ENCODE measurements around the gene PLD4.
"Not testable (repeated sequence)": the region's sequence is repeated elsewhere in the genome, so short reads cannot be mapped to it uniquely, and the experiment has no call there.

Gene PLD4

DNA sequence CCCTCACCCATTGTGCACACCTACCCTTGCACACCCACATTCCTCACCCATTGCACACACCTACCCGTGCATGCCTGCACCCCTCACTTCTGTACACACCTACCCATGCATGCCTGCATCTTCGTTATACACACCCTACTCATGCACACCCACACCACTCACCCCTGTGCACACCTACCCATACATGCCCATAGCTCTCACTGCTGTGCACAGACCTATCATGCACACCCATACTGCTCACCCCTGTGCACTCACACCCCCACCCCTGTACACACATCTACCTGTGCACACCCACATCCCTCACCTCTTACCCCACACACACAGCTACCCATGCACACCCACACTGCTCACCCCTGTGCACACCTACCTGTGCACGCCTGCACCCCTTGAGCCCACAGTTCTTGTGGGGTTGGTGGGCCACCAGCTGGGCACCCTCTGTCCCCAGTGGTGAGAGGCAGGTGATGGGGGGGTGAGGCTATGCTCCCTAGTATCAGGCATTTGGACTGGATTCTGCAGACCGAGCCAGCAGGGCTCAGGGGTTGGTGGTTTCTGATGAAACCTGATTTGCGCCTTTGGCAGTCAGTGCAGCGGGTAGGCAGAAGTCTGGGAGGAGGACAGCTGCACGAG lies 44.0 kb upstream of the PLD4 start:
- WGBS, 2 experiments (ENCODE audit: insufficient coverage in 2 of 2), result 87 to 91% methylated on average over 6 of the region's 7 CpGs
- Histone ChIP-seq H3K36me3 (ENCODE audit: control insufficient read depth, insufficient read depth, low read length) (peaks cover 27% of the 10 kb centered on the region), H3K27ac (ENCODE audit: low read depth, low read length, severe bottlenecking) (no peak overlapping the region), H3K4me3 (ENCODE audit: extremely low read depth, insufficient read depth, low read length, poor library complexity, severe bottlenecking) (no peak overlapping the region), H3K4me1 (ENCODE audit: control insufficient read depth, insufficient read depth, low read length, poor library complexity, severe bottlenecking) (no peaks in the 10 kb centered on the region), H3K9me3 (ENCODE audit: control insufficient read depth, low read length) (no peaks in the 10 kb centered on the region)

DNA sequence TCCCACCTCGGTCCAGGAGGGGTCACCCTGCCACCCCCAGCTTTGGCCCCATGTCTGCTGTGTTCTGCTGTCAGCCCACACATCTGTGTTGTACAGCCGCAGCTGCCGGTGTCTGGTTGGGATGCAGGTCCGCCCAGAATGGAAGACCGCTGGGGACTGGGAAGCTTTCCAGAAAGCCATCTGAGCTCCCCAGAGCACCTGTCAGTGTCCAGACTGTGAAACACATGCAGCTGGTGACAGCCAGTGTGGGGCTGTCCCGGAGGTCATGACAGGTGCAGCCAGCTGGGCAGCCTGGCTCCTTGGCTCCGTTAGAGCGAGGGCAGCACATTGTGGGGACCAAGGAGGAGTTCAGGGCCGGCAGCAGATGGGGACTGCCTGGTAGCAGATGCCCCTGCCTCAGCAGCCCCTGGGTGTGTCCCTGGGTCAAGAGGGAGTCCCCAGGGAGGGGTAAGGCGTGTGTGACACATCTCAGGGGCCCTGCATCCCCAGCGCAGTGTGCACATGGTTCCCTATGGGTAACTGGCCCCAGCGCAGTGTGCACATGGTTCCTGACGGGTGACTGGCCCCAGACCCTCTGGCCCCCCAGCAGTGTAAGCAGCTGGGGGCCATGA lies 43.2 kb upstream of the PLD4 start:
- Histone ChIP-seq H3K9me3 (ENCODE audit: control insufficient read depth, low read length) (no peaks in the 10 kb centered on the region), H3K4me1 (ENCODE audit: control insufficient read depth, insufficient read depth, low read length, poor library complexity, severe bottlenecking) (no peaks in the 10 kb centered on the region), H3K4me3 (ENCODE audit: extremely low read depth, insufficient read depth, low read length, poor library complexity, severe bottlenecking) (no peak overlapping the region), H3K27ac (ENCODE audit: low read depth, low read length, severe bottlenecking) (no peak overlapping the region), H3K36me3 (ENCODE audit: control insufficient read depth, insufficient read depth, low read length) (peaks cover 31% of the 10 kb centered on the region)
- WGBS, 2 experiments (ENCODE audit: insufficient coverage in 2 of 2), result 87 to 90% methylated on average over 13 of the region's 13 CpGs

DNA sequence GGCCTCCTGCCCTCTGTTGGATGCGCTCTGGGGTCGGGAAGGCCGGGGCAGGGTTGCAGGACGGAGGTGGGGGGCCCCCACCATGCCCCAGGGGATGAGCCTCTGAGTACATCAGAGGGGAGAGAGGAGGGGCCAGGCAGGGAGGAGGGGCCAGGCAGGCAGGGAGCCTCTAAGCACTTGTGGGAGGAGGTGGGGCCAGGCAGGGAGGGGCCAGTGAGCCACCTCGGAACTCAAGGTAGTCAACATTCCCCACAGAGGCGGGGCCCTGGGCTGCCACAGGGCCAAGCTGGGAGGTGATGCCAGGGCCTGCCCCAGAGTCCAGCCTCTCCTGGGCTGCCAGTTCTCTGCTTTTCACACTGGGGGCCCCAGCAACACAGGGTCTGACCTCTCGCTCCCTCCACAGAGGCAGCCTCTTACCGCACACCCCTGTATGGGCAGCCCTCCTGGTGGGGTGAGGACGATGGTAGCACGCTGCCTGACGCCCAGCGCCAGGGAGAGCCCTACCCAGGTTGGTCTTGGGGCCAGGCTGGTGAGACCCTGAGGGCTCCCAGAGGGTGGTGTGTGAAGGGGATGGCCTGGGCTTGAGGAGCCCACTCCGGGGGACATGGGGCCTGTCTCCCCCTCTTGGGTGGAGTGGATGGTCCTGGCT lies 42.2 kb upstream of the PLD4 start:
- 66 to 74% methylated on average over 8 to 12 of the region's 13 CpGs for WGBS, 2 experiments (ENCODE audit: insufficient coverage in 2 of 2)
- Histone ChIP-seq H3K4me3 (ENCODE audit: extremely low read depth, insufficient read depth, low read length, poor library complexity, severe bottlenecking) (no peak overlapping the region), H3K4me1 (ENCODE audit: control insufficient read depth, insufficient read depth, low read length, poor library complexity, severe bottlenecking) (no peaks in the 10 kb centered on the region), H3K36me3 (ENCODE audit: control insufficient read depth, insufficient read depth, low read length) (peaks cover 39% of the 10 kb centered on the region), H3K9me3 (ENCODE audit: control insufficient read depth, low read length) (no peaks in the 10 kb centered on the region), H3K27ac (ENCODE audit: low read depth, low read length, severe bottlenecking) (no peak overlapping the region)

DNA sequence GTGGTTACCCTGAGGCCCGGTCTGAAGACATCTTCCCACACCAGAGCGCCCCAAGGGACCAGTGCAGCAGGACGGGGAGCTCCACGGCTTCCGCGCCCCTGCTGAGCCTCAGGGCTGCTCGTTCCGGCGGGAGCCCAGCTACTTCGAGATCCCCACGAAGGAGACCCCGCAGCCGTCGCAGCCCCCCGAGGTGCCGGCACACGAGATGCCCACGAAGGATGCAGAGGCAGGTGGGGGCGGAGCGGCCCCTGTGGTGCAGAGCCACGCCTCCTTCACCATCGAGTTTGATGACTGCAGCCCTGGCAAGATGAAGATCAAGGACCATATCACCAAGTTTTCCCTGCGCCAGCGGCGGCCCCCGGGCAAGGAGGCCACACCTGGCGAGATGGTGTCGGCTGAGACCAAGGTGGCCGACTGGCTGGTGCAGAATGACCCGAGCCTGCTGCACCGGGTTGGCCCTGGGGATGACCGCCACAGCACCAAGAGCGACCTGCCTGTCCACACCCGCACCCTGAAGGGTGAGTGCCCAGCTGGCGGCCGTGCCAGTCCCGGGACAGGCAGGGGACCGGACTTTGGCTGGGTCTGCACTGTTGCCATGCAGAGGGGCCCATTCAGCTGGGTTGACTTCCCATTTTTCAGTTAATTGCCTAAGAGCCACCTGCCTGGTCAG lies 41.6 kb upstream of the PLD4 start:
- H3K4me1 ChIP-seq (ENCODE audit: control insufficient read depth, insufficient read depth, low read length, poor library complexity, severe bottlenecking), result no peaks in the 10 kb centered on the region
- H3K36me3 ChIP-seq (ENCODE audit: control insufficient read depth, insufficient read depth, low read length), result peaks cover 43% of the 10 kb centered on the region
- H3K27ac ChIP-seq (ENCODE audit: low read depth, low read length, severe bottlenecking), result no peak overlapping the region
- WGBS, 2 experiments (ENCODE audit: insufficient coverage in 2 of 2), result 90 to 91% methylated on average over 36 to 38 of the region's 38 CpGs
- no peaks in the 10 kb centered on the region for H3K9me3 ChIP-seq (ENCODE audit: control insufficient read depth, low read length)
- no peak overlapping the region for H3K4me3 ChIP-seq (ENCODE audit: extremely low read depth, insufficient read depth, low read length, poor library complexity, severe bottlenecking)

DNA sequence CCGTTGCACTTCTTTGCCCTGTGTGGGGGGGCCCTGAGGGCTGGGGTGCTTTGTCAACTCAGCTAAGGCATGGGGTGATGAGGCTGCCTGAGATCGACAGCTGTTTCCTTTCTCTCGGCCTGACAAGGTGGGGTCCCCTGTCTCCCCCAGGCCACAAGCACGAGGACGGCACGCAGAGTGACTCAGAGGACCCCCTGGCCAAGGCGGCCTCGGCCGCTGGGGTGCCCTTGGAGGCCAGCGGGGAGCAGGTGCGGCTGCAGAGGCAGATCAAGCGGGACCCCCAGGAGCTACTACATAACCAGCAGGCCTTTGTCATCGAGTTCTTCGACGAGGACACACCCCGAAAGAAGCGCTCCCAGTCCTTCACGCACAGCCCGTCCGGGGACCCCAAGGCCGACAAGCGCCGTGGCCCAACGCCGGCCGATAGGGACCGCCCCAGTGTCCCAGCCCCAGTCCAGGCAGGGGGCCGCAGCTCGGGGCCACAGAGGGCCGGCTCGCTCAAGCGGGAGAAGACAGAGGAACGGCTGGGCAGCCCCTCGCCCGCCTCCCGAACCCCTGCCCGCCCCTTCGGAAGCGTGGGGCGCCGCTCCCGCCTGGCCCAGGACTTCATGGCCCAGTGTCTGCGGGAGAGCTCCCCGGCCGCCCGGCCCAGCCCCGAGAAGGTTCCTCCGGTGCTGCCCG lies 40.9 kb upstream of the PLD4 start:
- H3K36me3 ChIP-seq (ENCODE audit: control insufficient read depth, insufficient read depth, low read length), result peaks cover 44% of the 10 kb centered on the region
- H3K27ac ChIP-seq (ENCODE audit: low read depth, low read length, severe bottlenecking), result no peak overlapping the region
- WGBS, 2 experiments (ENCODE audit: insufficient coverage in 2 of 2), result 91 to 96% methylated on average over 38 to 48 of the region's 49 CpGs
- no peaks in the 10 kb centered on the region for H3K4me1 ChIP-seq (ENCODE audit: control insufficient read depth, insufficient read depth, low read length, poor library complexity, severe bottlenecking)
- H3K9me3 ChIP-seq (ENCODE audit: control insufficient read depth, low read length), result no peaks in the 10 kb centered on the region
- no peak overlapping the region for H3K4me3 ChIP-seq (ENCODE audit: extremely low read depth, insufficient read depth, low read length, poor library complexity, severe bottlenecking)

DNA sequence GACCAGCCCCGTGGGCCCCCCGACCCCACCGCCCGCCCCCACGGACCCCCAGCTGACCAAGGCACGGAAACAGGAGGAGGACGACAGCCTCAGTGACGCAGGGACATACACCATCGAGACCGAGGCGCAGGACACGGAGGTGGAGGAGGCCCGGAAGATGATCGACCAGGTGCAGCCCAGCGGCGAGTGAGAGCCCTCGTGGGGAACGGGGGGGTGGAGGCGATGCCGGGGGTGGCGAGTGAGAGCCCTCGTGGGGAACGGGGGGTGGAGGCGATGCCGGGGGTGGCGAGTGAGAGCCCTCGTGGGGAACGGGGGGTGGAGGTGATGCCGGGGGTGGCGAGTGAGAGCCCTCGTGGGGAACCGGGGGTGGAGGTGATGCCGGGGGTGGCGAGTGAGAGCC lies 40.3 kb upstream of the PLD4 start:
- not testable (repeated sequence) for H3K4me1 ChIP-seq (ENCODE audit: control insufficient read depth, insufficient read depth, low read length, poor library complexity, severe bottlenecking); H3K9me3 ChIP-seq (ENCODE audit: control insufficient read depth, low read length); H3K4me3 ChIP-seq (ENCODE audit: extremely low read depth, insufficient read depth, low read length, poor library complexity, severe bottlenecking); H3K27ac ChIP-seq (ENCODE audit: low read depth, low read length, severe bottlenecking)
- 96 to 100% methylated on average over 1 to 16 of the region's 34 CpGs for WGBS, 2 experiments (ENCODE audit: insufficient coverage in 2 of 2)
- peaks cover 44% of the 10 kb centered on the region for H3K36me3 ChIP-seq (ENCODE audit: control insufficient read depth, insufficient read depth, low read length)

DNA sequence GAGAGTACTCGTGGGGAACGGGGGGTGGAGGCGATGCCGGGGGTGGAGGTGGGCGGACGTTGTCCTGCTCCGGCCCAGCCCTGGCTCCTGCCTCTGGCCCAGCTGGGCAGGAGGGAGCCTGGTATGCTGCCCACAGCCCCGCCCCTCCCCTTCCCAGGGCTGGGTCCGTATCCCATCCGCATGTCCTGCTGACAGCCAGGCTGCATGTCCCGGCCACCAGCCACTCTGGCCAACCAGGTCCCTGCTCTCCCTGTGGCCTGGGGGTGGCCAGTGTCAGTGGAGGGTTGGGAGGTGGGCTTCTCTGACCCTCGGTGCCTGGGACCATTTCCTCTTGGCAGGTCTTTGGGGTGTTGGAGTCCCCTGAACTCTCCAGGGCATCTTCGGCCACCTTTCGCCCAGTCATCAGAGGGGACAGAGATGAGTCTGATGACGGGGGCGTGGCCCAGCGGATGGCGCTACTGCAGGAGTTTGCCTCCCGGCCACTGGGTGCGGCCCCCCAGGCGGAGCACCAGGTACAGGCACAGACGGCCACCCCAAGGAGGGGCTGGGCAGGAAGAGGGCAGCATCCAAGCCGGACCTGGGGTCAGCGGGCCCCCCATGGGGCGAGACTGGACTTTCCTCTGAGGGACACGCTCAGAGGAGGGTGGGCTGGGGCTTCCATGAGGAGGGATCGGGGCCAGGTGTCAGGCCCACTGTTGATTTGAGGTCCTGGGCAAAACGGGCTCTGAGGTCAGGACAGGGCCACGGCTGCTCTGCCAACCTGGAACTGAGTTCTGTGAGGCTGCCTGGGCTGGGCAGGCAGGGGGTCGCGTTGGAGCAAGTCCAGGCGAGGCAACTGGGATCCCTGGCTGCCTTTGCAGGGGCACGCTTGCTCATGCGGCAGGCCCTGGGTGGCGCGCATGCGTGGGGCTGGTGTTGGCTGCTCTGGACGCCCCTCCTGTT lies 39.4 kb upstream of the PLD4 start:
- no peaks in the 10 kb centered on the region for H3K4me1 ChIP-seq (ENCODE audit: control insufficient read depth, insufficient read depth, low read length, poor library complexity, severe bottlenecking)
- peaks cover 44% of the 10 kb centered on the region for H3K36me3 ChIP-seq (ENCODE audit: control insufficient read depth, insufficient read depth, low read length)
- no peak overlapping the region for H3K4me3 ChIP-seq (ENCODE audit: extremely low read depth, insufficient read depth, low read length, poor library complexity, severe bottlenecking)
- 94 to 98% methylated on average over 30 to 37 of the region's 38 CpGs for WGBS, 2 experiments (ENCODE audit: insufficient coverage in 2 of 2)
- H3K9me3 ChIP-seq (ENCODE audit: control insufficient read depth, low read length), result no peaks in the 10 kb centered on the region
- H3K27ac ChIP-seq (ENCODE audit: low read depth, low read length, severe bottlenecking), result no peak overlapping the region

DNA sequence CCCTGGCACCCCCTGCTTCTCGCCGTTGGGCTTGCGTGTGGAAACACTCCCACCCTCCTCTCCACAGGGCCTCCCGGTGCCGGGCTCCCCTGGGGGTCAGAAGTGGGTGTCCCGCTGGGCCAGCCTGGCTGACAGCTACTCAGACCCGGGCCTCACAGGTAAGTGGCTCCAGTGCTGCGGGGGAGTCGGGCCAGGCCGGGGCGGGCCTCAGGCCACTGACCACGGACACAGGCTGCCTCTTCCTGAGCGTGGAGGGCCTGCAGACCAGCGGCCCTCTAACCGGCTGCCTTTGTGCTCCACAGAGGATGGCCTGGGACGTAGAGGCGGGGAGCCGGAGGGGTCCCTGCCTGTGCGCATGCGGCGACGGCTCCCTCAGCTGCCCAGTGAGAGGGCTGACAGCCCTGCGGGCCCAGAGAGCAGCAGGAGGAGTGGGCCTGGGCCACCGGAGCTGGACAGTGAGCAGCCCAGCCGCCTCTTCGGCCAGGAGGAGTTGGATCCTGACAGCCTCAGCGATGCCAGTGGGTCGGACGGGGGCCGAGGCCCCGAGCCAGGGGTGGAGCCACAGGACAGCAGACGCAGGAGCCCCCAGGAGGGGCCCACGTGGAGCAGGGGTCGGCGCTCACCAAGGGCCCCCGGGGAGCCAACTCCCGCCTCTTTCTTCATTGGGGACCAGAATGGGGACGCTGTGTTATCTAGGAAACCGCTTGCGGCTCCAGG lies 38.5 kb upstream of the PLD4 start:
- no peaks in the 10 kb centered on the region for H3K9me3 ChIP-seq (ENCODE audit: control insufficient read depth, low read length)
- H3K4me3 ChIP-seq (ENCODE audit: extremely low read depth, insufficient read depth, low read length, poor library complexity, severe bottlenecking), result no peak overlapping the region
- H3K4me1 ChIP-seq (ENCODE audit: control insufficient read depth, insufficient read depth, low read length, poor library complexity, severe bottlenecking), result no peaks in the 10 kb centered on the region
- H3K27ac ChIP-seq (ENCODE audit: low read depth, low read length, severe bottlenecking), result no peak overlapping the region
- H3K36me3 ChIP-seq (ENCODE audit: control insufficient read depth, insufficient read depth, low read length), result peaks cover 40% of the 10 kb centered on the region
- 94 to 95% methylated on average over 35 to 40 of the region's 40 CpGs for WGBS, 2 experiments (ENCODE audit: insufficient coverage in 2 of 2)

DNA sequence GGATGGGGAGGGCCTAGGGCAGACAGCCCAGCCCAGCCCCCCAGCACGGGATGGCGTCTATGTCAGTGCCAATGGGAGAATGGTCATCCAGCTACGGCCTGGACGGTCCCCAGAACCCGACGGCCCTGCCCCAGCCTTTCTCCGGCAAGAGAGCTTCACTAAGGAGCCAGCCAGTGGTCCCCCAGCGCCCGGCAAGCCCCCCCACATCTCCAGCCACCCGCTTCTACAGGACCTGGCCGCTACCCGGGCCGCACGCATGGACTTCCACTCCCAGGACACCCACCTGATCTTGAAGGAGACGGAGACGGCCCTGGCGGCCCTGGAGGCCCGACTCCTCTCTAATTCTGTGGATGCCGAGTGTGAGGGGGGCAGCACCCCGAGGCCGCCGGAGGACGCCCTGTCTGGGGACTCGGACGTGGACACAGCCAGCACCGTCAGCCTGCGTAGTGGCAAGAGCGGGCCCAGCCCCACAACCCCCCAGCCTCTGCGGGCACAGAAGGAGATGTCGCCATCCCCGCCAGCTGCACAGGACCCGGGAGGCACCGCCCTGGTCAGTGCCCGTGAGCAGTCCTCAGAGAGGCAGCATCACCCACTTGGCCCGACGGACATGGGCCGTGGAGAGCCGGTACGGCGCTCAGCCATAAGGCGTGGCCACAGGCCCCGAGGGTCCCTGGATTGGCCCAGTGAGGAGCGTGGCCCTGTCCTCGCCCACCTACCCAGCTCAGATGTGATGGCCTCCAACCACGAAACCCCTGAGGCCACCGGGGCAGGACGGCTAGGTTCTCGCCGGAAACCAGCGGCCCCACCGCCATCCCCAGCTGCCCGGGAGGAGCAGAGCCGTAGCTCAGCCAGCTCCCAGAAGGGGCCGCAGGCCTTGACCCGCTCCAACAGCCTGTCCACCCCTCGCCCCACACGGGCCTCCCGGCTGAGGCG lies 37.7 kb upstream of the PLD4 start:
- Histone ChIP-seq H3K4me3 (ENCODE audit: extremely low read depth, insufficient read depth, low read length, poor library complexity, severe bottlenecking) (no peak overlapping the region), H3K9me3 (ENCODE audit: control insufficient read depth, low read length) (no peaks in the 10 kb centered on the region), H3K4me1 (ENCODE audit: control insufficient read depth, insufficient read depth, low read length, poor library complexity, severe bottlenecking) (no peaks in the 10 kb centered on the region), H3K36me3 (ENCODE audit: control insufficient read depth, insufficient read depth, low read length) (peaks cover 38% of the 10 kb centered on the region), H3K27ac (ENCODE audit: low read depth, low read length, severe bottlenecking) (no peak overlapping the region)
- 96% methylated on average over 34 to 54 of the region's 59 CpGs for WGBS, 2 experiments (ENCODE audit: insufficient coverage in 2 of 2)

Measured in mesodermal cell (in vitro differentiated cells).